DND-41 (cell line): ENCODE measurements around the gene EPS8L1.

ENCODE experiments used
- EZH2 ChIP-seq: IDR thresholded peaks from 3 replicates; pipeline ENCODE4 v1.6.1; 2012; ENCODE audit warnings: borderline replicate concordance, low read depth, mild to moderate bottlenecking, moderate library complexity, low read length, inconsistent platforms; ENCODE audit not compliant: severe bottlenecking
- TF ChIP-seq, protein P1 (sequence below): IDR thresholded peaks from 2 replicates; pipeline ENCODE4 v1.5.1; 2012; ENCODE audit warnings: borderline replicate concordance, low read length, moderate library complexity, mild to moderate bottlenecking; ENCODE audit not compliant: poor library complexity, severe bottlenecking; ENCODE audit errors: extremely low read depth

DNA sequence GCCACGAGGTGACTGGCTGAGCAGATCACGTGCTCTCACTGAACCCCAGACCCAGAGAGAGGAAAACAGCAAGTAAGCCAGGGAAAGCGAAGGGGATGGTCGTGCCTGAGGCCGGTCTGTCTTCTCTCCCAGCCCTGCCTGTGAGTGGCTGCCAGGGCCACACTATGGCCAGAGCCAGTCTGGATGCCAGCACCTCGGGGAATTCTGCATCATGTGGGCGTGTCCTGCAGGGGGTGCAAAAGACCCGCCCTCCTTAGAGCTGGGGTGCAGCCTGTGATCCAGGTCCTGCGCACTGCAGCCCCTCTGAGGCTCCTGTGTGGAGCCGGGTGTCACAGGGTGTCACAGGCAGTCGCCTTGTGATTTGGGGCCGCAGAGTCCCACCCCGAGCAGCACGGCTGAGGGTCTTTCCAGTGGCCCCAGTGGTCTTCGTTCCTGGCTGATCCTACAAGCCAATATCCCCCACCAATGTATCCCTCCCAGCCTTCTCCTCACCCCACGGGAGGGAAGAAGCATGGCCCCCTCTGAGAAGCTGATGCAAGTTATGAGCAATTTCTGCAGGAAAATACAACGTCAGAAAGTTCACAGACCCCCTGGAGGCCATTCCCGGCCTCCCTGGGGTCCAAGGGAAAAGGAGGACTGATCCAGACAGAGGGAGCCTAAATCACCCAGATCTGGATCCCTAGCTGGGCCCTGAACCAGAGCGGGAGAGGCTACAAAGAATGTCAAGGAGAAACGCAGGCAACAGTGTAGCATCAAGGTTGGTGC is 34.0 kb downstream of the EPS8L1 start:
- TF ChIP-seq, protein P1, sequence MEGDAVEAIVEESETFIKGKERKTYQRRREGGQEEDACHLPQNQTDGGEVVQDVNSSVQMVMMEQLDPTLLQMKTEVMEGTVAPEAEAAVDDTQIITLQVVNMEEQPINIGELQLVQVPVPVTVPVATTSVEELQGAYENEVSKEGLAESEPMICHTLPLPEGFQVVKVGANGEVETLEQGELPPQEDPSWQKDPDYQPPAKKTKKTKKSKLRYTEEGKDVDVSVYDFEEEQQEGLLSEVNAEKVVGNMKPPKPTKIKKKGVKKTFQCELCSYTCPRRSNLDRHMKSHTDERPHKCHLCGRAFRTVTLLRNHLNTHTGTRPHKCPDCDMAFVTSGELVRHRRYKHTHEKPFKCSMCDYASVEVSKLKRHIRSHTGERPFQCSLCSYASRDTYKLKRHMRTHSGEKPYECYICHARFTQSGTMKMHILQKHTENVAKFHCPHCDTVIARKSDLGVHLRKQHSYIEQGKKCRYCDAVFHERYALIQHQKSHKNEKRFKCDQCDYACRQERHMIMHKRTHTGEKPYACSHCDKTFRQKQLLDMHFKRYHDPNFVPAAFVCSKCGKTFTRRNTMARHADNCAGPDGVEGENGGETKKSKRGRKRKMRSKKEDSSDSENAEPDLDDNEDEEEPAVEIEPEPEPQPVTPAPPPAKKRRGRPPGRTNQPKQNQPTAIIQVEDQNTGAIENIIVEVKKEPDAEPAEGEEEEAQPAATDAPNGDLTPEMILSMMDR: no peak
- no peak for TF ChIP-seq EZH2
